ENCODE results near the gene SNCAIP. TPM values are rescaled to one million over a fixed set of nuclear protein-coding genes. Genes with fewer than 3 reads are reported as not detected.
"Not testable (repeated sequence)": the region's sequence is repeated elsewhere in the genome, so short reads cannot be mapped to it uniquely, and the experiment has no call there.

Gene SNCAIP
- polyA plus RNA-seq, 4 donors, result 17.0 to 36.8 (median 22.7) TPM

DNA sequence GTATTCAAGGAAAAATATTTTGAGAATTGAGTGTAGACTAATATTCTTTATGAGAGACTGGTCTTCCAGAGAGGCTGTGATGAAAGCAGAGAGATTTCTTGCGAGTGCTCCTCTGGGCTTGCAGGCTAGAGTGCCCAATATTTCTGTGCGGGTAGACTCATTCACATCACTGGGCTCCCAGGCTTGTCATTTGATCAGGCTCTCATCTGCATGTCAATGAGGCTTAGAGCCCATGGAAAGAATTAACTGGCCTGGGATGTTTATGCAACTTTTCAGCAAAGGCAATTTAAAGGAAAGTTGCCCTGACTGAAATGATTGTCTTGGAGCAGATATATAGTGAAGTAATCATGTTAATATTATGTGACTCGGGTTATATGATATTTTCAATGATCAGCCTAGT lies 42.3 kb downstream of the SNCAIP start:
- no peak for DNase-seq (ENCODE audit: low read depth in 4 of 4, low spot score in 3 of 4)

DNA sequence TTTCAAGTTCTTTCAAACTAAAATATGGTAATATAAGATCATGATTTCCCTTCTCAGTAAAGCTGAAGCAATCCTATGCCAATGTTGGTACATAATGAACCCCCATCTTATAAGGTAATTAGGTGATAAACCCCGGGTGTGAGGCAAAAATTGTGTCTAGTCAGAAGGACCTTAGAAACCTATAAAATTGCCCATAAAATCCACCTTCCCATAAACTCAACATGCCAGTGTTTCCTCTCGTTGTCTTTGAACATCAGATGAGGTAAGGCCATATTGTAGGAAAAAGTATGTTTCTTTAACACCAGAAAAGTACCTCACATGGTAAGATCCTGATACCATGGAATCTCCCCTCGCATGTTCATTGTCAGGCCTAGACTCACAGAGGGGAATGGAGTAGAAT lies 43.3 kb downstream of the SNCAIP start:
- no peak for DNase-seq (ENCODE audit: low read depth in 4 of 4, low spot score in 3 of 4)

DNA sequence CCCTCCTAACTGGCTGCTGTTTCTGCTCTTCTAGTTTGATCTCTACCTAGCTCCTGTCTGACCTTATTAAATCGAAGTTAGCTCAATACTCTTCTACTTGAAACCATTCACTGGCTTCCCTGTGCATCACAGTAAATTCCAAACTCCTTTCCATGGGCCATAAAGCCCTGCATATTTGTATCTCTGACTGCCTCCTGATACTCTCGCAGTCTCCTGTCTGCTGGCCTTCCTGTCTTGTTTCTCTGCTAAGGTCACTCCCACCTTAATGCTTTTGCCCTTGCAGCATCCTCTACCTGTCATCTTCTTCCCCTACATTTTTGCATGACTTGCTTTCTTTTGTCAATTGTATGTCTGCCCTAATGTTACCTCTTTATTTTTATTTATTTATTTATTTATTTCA lies 44.8 kb downstream of the SNCAIP start:
- no peak for DNase-seq (ENCODE audit: low read depth in 4 of 4, low spot score in 3 of 4)

DNA sequence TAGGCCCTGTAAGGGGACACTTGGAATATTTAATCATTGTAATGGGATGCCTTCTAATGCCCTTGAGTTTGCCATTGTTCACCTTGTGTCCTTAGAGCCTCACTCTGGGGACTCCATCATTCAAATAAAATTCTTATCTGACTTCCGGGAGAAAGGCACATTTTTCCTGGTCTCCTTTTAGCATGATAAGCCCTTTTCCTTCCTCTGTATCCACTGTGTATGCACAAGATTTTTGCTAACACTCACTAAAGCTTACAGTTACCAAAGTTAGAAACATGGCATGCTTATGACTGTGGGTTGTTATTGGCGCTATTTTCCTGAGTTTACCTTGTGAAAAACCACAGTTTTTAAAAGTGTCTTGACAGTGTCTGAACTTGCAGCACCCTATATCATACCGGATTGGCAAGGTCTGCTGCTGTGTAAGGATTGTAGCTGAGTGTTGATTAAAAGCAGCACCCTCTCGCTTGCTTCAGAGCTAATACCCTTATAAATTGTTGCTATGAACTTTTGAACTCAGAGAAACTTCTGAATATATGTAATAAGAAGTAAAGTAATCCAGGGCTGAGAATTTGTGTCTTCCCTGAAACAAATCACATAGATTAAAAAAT lies 46.4 kb downstream of the SNCAIP start:
- no peak for DNase-seq (ENCODE audit: low read depth in 4 of 4, low spot score in 3 of 4)

DNA sequence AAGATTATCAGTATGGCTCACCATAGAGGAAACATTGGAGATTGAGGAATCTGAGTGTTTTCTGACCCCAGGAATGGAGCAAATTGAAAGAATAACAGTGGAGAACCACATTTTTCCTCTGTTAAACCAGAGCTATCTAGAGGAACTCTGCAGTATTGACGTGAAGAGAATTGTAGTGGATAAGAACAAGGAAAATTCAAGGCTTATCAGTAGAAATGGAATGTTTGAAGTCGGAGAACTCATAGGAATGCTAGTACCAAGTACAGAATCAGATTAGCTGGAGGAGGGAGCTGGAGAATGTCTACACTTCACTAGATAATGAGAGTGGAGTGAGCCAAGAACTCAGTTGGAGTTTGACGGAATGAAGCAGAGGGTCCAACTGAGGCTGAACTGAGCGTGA lies 50.3 kb downstream of the SNCAIP start:
- DNase-seq (ENCODE audit: low read depth in 4 of 4, low spot score in 3 of 4), result no peak

DNA sequence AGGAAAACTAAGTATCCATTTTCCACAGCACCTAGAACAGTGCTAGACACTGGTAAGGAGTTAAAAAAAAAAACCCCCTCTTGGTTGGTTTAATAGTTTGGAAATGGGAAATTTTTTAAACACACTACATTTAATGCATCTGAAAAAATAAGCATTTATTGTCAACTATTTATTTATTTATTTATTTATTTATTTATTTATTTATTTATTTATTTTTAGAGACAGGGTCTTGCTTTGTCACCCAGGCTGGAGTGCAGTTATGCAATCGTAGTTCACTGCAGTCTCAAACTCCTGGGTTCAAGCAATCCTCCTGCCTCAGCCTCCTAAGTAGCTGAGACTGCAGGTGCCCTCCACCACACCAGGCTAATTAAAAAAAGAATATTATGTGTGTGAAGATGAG lies 51.6 kb downstream of the SNCAIP start:
- DNase-seq (ENCODE audit: low read depth in 4 of 4, low spot score in 3 of 4), result no peak

DNA sequence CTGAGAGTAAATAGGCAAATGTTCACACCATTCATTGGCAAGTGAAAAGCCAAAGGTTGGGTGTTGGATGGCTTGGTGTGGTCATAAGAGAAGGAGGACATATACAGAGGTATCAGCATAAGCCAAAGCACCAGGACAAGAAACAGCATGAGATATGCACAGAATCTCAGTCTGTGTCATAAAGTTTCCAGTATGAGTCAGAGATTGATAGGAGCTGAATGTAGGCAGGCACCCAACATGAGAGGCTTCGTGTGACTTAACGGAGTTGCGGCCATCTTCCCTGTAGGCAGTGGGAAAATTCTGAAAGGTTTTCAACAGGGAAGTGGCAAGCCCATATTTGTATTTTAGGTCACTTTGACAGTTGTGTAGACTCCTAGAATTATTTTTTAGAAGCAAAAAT lies 54.5 kb downstream of the SNCAIP start:
- DNase-seq (ENCODE audit: low read depth in 4 of 4, low spot score in 3 of 4), result no peak

DNA sequence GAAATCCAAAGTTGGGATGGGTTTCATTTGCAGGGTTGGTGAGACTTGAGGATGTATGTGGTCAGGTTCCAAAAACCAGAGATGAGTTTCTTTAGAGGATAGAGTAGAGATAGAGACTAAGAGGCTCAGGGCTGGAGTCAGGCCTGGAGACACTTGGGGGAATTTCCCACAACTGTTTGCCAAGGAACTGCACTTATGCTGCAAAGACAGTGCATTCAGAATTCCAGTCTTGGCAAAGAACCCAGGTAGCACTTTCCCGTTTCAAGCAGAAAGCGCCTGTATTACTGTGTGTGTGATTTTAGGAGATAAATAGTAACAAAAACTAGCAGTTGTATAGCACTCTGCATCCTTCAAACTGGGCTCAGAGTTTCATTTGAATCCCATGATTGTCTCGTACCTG lies 55.4 kb downstream of the SNCAIP start:
- no peak for DNase-seq (ENCODE audit: low read depth in 4 of 4, low spot score in 3 of 4)

DNA sequence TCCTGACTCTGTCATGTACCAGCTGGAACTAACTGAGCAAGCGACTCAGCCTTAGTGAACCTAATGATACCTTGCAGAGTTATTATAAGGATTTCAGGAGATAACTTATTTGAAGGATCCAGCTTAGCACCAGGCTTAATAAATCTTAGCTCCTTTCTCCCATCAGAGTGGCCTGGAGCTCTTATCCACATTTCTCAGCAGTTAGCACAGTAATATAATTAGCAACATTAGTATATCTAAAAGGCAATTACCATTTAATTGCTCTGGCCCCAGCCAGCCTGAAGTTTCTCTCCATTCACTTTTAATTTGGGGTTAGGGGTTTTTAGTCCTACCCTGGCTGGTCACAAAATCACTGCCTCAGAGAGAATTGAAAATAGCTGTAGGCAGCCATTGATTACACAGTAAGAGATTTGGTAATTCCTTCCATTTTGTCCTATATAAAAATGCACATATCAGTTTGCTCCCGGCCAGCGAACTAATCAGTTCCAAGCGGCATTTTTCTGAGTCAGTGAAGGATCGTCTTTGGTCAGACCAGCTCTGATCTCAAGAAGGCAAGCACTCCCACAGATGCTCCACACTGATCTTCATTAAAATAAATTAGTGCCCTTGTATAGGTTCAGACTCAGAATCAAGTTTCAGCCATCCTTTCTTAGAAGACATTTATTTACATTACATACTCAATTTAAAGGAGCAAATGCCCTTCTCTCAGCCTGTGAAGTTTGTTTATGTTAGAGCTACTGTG lies 56.6 kb downstream of the SNCAIP start:
- no peak for DNase-seq (ENCODE audit: low read depth in 4 of 4, low spot score in 3 of 4)

DNA sequence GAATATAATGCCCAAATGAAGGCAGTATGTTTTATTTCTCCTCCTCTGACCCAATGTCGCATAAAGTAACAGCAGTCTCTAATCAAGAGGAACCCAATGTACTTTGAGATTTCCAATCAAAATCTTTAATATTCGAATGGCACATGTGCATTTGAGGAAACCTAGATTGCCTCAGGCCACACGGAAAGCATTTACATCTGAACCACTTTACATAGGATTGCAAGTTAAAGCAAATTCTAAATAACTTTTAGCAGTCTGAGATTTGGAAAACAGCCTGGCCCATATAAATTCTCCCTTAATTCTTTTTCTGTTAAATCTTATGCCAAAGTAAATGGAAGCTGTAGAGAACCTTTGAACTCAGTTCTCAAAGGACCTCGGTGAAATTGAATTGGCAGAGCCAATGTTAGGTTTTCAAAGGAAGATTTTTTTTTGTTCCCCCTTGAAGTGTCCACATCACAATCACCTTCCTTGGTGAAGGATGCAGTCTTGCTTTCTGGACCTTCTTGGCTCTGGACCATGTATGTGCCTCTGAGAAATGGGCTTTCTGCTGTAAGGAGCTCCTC lies 57.3 kb downstream of the SNCAIP start:
- DNase-seq (ENCODE audit: low read depth in 4 of 4, low spot score in 3 of 4), result peak in 1 of 4 donors; percentile 33

DNA sequence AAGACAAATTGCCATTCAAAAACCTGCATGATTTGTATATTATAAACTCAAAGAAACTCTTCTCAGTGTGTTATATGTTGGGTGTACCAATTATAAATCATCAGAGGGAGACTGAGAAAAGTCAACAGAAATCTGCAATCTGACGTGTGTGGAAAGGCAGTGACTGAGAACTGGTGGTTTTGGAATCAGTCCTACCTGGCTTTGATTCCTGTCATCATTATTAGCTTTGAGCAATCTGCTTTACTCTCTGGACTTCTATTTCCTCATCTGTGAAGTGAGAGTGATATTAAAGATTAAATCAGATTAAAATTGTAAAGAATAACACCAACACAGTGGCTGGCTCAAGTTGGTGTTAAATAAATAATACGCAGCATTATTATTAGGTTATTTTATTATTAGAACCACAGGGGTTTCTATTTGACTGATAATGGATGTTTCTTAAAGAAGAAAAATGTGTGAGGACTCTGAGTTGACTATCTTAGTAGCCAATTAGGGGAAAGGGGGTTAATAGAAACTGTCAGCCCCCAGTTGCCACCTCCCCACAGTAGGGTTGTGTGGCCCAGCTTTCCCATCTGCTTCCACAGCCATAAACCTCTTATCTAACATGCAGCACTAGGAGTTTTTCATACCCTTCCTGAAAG lies 59.6 kb downstream of the SNCAIP start:
- no peak for DNase-seq (ENCODE audit: low read depth in 4 of 4, low spot score in 3 of 4)

DNA sequence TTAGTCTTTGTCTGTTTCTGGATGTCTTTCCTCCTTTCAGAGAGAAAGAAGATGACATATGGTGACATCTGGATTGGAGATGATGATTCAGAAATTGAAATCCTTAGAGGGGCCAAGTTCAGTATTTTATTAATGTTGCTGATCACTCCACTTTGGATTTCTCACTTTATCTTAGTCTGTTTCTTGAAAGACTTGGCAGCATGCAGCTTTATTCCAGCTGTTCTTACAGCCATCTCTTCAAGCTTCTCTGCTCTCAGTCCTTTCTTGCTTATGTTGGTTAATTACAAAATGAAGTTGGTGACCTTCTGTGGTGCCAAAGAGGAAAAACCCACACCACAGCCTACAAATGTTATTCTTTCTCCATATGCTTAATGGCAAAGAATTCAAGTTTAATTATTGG lies 62.1 kb downstream of the SNCAIP start:
- DNase-seq (ENCODE audit: low read depth in 4 of 4, low spot score in 3 of 4), result no peak

DNA sequence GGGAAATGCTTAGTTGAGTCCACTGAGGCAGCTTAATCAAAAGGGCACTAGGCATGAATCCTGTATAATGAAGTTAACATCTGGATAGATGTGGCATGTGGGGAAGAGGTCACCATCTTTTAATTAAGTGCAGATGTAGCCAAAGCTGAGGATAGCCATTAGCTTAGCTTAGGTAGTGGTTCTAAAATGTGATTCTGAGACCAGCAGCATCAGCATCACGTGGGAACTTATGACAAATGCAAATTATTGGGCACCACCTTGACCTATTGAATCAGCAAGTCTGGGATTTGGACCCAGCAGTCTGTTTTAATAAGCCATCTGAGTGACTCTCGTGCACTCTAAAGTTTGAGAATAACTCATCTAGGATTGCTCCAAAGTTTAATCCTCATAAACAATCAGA lies 63.8 kb downstream of the SNCAIP start:
- DNase-seq (ENCODE audit: low read depth in 4 of 4, low spot score in 3 of 4), result no peak

DNA sequence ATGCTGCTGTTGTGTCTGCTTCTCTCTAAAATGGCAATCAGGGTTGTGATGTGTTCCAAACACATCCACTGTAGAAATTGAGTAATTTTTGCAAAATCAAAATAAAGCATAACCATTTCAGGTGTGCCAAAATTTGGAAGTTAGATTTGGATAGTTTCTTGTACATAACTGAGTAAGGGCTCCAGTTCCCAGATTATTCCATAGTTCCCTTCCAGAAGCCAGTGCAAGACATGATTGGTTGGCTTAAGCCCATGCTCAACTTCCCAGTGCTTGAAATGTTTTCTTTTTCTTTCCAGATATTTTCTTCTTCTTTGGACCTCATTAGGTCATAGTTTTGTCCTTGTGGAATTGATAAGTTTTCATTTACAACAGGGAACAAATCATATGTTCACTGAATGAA lies 64.2 kb downstream of the SNCAIP start:
- no peak for DNase-seq (ENCODE audit: low read depth in 4 of 4, low spot score in 3 of 4)

DNA sequence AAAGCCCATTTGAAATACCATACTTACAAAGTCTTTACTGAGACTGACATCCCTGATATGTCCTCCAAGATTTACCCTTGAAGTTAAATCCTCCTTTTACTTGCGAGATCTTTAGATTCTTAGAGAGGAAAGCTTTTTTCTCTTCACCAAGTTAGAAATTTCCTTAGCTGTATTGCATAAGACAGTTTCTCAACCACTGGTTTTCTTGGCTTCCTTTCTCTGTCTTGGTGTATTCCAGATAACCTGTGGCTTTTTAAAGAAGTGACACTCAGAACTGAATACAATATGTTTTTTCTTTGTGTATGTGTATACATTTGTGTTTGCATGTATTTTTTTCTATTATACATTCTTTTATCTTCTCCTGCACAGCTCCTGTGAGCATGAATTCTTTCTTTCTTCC lies 65.0 kb downstream of the SNCAIP start:
- no peak for DNase-seq (ENCODE audit: low read depth in 4 of 4, low spot score in 3 of 4)

DNA sequence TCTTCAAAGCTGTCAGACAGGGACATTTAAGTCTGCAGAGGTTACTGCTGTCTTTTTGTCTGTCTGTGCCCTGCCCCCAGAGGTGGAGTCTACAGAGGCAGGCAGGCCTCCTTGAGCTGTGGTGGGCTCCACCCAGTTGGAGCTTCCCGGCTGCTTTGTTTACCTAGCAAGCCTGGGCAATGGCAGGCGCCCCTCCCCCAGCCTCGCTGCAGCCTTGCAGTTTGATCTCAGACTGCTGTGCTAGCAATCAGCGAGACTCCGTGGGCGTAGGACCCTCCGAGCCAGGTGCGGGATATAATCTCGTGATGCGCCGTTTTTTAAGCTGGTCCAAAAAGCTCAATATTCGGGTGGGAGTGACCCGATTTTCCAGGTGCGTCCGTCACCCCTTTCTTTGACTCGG lies 70.9 kb downstream of the SNCAIP start:
- not testable (repeated sequence) for DNase-seq (ENCODE audit: low read depth in 4 of 4, low spot score in 3 of 4)

DNA sequence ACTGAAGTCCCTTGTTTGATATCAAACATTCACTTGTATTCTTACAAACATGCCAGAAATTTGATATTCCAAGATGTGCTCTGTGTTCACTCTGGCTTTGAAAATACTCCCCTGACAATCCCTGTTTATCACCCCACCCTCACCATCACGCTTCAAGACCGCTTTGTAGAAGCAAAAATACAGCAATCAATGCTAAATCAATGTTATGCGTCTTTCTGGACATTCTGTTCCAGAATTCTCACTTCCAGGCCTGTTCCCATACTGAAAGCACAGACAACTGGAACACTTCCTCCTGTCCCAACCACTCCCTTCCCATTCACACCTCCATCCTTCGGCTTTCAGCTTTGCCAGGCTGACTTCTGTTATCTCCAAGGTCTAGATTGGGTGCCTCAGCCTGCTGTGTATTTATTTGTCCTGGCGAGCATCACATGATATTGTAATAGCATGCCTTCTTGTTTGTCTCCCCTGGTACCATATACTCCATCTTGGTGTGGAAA lies 72.8 kb downstream of the SNCAIP start:
- no peak for DNase-seq (ENCODE audit: low read depth in 4 of 4, low spot score in 3 of 4)

DNA sequence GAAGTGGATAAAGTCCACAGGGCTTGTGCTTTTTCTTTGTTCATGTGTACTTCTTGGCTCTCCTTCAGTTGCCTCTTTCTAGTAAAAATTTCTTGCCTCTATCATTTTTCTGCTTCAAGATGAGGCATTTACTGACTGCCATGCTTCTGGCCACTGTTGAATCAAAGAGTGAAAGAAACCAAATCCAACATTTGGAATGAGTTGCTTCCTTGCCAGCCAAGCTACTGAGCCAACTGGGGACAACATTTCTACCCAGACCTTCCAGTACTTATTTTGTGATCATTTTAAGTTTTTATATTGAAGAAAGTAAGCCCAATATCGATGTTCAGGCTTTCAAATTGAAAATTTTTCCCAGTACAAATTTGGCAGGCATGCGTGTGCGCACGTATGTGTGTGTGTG lies 73.2 kb downstream of the SNCAIP start:
- DNase-seq (ENCODE audit: low read depth in 4 of 4, low spot score in 3 of 4), result no peak

DNA sequence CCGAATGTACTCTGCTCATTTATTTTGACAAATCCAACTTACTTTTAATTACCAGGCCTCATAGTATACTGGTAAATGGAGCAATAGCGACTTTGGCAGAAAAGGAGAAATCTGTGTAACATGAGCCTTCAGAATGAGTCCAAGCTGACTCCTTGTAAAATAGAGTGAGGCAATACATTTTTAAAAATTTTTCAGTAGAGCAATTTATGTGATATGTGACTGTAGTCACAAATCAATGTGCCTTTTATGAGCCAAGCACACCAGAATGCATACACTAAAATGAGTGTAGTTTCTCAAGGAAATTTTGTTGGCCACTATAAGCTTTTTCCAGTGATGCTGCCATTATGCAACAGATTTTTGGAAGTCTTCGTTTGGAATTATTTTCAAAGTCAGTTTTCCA lies 73.8 kb downstream of the SNCAIP start:
- DNase-seq (ENCODE audit: low read depth in 4 of 4, low spot score in 3 of 4), result no peak

DNA sequence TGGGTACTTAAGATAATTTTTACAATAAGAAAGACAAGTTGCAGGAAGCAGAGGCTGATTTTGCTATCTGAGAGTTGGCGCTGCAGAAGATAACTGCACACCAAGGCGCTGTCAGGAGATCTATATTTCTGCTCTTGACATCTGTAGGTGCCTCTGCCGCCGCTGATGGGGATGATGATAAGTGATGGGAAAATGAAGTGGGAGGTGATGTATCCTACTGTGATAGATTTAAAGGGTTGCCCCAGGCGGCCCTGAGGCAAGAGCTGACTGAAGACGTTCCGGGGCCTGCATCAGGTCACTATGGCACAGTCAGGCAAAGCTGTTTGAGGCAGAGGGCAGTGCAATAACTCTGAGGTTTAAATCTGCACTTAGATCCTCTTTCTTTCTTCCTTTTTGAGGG lies 78.1 kb downstream of the SNCAIP start:
- no peak for DNase-seq (ENCODE audit: low read depth in 4 of 4, low spot score in 3 of 4)

DNA sequence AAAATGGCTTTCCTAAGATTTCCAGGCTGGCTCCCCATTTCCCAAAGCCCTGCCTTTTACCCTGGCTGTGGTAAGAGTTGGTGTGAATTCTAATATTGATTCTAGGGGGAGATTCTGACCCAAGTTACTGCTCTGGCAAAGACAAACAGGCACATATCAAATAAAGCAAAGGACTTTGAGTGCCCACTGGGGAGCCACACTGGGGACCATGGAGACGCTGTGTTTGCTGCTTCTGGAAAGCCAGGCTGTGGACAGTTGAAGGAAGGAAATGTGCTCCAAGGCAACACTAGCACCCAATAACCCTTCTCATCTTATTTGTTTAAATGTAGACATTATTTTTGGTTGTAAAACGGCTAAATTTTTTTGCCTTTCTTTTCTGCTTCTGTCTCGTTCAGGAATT lies 78.7 kb downstream of the SNCAIP start:
- DNase-seq (ENCODE audit: low read depth in 4 of 4, low spot score in 3 of 4), result no peak

DNA sequence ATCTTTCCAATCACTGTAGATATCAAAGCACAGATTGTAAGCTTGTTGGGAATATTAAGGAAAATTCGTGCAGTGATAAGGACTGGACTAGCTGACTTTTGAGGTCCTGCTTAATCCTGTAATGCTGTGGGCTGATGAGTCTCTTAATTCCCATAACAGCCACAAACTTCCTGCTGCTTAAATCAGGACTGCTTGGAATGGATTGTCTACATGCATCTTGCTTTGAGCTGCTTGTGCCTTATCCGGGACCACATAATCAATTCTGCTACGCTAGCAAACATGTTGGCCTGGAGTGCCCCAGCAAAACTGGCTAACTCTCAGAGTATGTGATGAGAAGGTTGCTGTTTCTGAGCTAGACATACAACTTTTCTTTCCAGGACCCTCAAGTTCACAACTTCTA lies 79.6 kb downstream of the SNCAIP start:
- DNase-seq (ENCODE audit: low read depth in 4 of 4, low spot score in 3 of 4), result no peak
